MM.1S (cell line): ENCODE results near the gene SLC35F1.

ENCODE experiments used
- DNase-seq: peaks from one replicate; pipeline ENCODE4 v3.0.0-alpha.2; 2015
- H2AFZ ChIP-seq: fragments of 300-600 bp; sonication (generic); 2 replicates; pipeline ENCODE4 v1.6.0; 2016; ENCODE audit warnings: antibody characterized with exemption, low read length
- H3F3A ChIP-seq: fragments of 300-600 bp; sonication (generic); 2 replicates; pipeline ENCODE4 v1.6.1; 2016; ENCODE audit warnings: mild to moderate bottlenecking, antibody characterized with exemption, low read length, moderate library complexity, mixed read lengths; ENCODE audit not compliant: insufficient read depth
- H3K27ac ChIP-seq: fragments of 300-600 bp; sonication (generic); 2 replicates; pipeline ENCODE4 v1.5.1; 2016; ENCODE audit warnings: mild to moderate bottlenecking, low read length
- H3K27me3 ChIP-seq: fragments of 300-600 bp; sonication (generic); replicated peaks from 2 replicates; pipeline ENCODE4 v1.6.0; 2016; ENCODE audit warnings: low read length; ENCODE audit not compliant: insufficient read depth
- H3K36me3 ChIP-seq: fragments of 300-600 bp; sonication (generic); replicated peaks from 2 replicates; pipeline ENCODE4 v1.6.1; 2016; ENCODE audit warnings: mild to moderate bottlenecking, low read length, mixed read lengths; ENCODE audit not compliant: insufficient read depth
- H3K4me1 ChIP-seq: fragments of 300-600 bp; sonication (generic); 2 replicates; pipeline ENCODE4 v1.6.1; 2016; ENCODE audit warnings: low read length, mixed read lengths
- H3K4me2 ChIP-seq: fragments of 300-600 bp; sonication (generic); 2 replicates; pipeline ENCODE4 v1.6.0; 2016; ENCODE audit warnings: low read depth, low read length
- H3K4me3 ChIP-seq: fragments of 300-600 bp; sonication (generic); 2 replicates; pipeline ENCODE4 v1.5.1; 2016; ENCODE audit warnings: low read length, mixed read lengths
- H3K79me2 ChIP-seq: fragments of 300-600 bp; sonication (generic); 2 replicates; pipeline ENCODE4 v1.6.1; 2016; ENCODE audit warnings: mixed run types, low read length, mixed read lengths
- H3K9ac ChIP-seq: fragments of 300-600 bp; sonication (generic); 2 replicates; pipeline ENCODE4 v1.6.1; 2016; ENCODE audit warnings: low read length, mixed read lengths
- H3K9me2 ChIP-seq: fragments of 300-600 bp; sonication (generic); replicated peaks from 2 replicates; pipeline ENCODE4 v1.6.1; 2016; ENCODE audit warnings: mild to moderate bottlenecking, low read length, mixed read lengths; ENCODE audit not compliant: insufficient read depth
- H3K9me3 ChIP-seq: fragments of 300-600 bp; sonication (generic); replicated peaks from 2 replicates; pipeline ENCODE4 v1.6.1; 2016; ENCODE audit warnings: mild to moderate bottlenecking, low read length, mixed read lengths; ENCODE audit not compliant: insufficient read depth
- H4K20me1 ChIP-seq: fragments of 300-600 bp; sonication (generic); 2 replicates; pipeline ENCODE4 v1.6.1; 2016; ENCODE audit warnings: mild to moderate bottlenecking, low read length, moderate library complexity, mixed read lengths; ENCODE audit not compliant: insufficient read depth
- CTCF ChIP-seq: fragments of 300-600 bp; sonication (generic); IDR thresholded peaks from 2 replicates; pipeline ENCODE4 v1.5.1; 2016; ENCODE audit warnings: antibody characterized with exemption, low read length, mixed read lengths
- EZH2 ChIP-seq: fragments of 300-600 bp; sonication (generic); optimal IDR thresholded peaks from 2 replicates; pipeline ENCODE3; 2017; ENCODE audit warnings: low read depth, mild to moderate bottlenecking, antibody characterized with exemption, low read length, mixed read lengths
- EZH2phosphoT487 ChIP-seq: fragments of 300-600 bp; sonication (generic); IDR thresholded peaks from 2 replicates; pipeline ENCODE4 v1.6.1; 2018; ENCODE audit warnings: antibody characterized with exemption, low read length

Gene SLC35F1

GRCh38 chr6:117928833-117929232 lies 21.8 kb downstream of the SLC35F1 start:
- H3K9me3 ChIP-seq: no peaks in the 10 kb centered on the region

DNA sequence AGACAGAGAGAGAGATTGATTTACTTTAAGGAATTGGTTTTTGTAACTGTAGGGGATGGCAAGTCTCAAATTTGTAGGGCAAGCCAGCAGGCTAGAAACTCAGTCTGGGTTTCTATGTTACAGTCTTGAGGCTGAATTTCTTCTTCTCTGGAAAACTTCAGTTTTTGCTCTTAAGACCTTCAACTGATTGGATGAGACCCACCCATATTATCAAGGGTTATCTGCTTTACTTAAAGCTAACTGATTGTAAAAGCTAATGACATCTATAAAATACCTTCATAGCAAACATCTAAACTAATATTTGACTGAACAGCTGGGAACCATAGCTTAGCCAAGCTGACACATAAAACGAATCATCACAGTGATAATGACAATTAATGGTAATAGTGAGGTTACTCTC lies 22.4 kb downstream of the SLC35F1 start:
- Histone ChIP-seq H3K9me2 (no peaks in the 10 kb centered on the region), H3K4me2 (no peak overlapping the region), H3K9me3 (no peaks in the 10 kb centered on the region), H3K27me3 (no peaks in the 10 kb centered on the region), H3K27ac (no peak overlapping the region), H3K79me2 (no peaks in the 10 kb centered on the region), H3K9ac (no peak overlapping the region), H3K4me1 (no peaks in the 10 kb centered on the region), H3K36me3 (no peaks in the 10 kb centered on the region), H3K4me3 (no peak overlapping the region), H2AFZ (no peak overlapping the region), H4K20me1 (no peaks in the 10 kb centered on the region), H3F3A (no peaks in the 10 kb centered on the region)
- no peak for DNase-seq
- TF ChIP-seq EZH2 (no peak), EZH2phosphoT487 (no peak), CTCF (no peak)

More at GRCh38 chr6:117928833-117929232, 21.8 kb downstream of the SLC35F1 start:
- Histone ChIP-seq H3K4me2 (no peak overlapping the region), H4K20me1 (no peaks in the 10 kb centered on the region), H3K27ac (no peak overlapping the region), H3K4me1 (no peaks in the 10 kb centered on the region), H2AFZ (no peak overlapping the region), H3K9me2 (no peaks in the 10 kb centered on the region), H3F3A (no peaks in the 10 kb centered on the region), H3K36me3 (no peaks in the 10 kb centered on the region), H3K4me3 (no peak overlapping the region), H3K9ac (no peak overlapping the region), H3K79me2 (no peaks in the 10 kb centered on the region), H3K27me3 (no peaks in the 10 kb centered on the region)
- DNase-seq: peak; percentile 16
- TF ChIP-seq CTCF: no peak
- TF ChIP-seq EZH2: no peak
- TF ChIP-seq EZH2phosphoT487: no peak

DNA sequence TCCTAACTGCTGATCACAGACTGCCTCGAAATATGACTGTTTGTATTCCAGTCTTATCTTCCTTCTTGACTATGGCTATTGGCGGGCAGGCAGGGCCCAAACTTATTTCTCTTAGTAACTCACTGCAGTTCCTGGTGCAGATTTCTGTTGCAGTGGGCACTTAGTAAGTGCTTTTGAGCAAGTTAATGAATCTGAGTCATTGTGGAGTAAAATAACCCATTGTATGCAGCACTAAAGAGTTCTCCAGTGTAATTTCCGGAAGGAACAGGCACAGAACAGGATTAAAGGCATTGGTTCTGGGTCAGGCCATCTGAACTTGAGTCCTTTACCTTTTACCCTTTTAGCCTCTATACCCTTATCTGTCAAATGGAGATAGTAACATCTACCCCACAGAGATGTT lies 23.6 kb downstream of the SLC35F1 start:
- TF ChIP-seq EZH2phosphoT487 (no peak), EZH2 (no peak), CTCF (no peak)

More for the DNA sequence above, 23.6 kb downstream of the SLC35F1 start:
- Histone ChIP-seq H3K4me1 (no peaks in the 10 kb centered on the region), H3K4me2 (no peak overlapping the region), H3K9me2 (no peaks in the 10 kb centered on the region), H4K20me1 (no peaks in the 10 kb centered on the region), H3K9me3 (no peaks in the 10 kb centered on the region), H2AFZ (no peak overlapping the region), H3F3A (no peaks in the 10 kb centered on the region), H3K27me3 (no peaks in the 10 kb centered on the region), H3K4me3 (no peak overlapping the region), H3K36me3 (no peaks in the 10 kb centered on the region), H3K27ac (no peak overlapping the region), H3K79me2 (no peaks in the 10 kb centered on the region), H3K9ac (no peak overlapping the region)
- no peak for DNase-seq
